ENCODE measurements around the gene TFEB. TPM values are rescaled to one million over a fixed set of nuclear protein-coding genes. Genes with fewer than 3 reads are reported as not detected.
A peak's percentile ranks its signal among the peaks of the same experiment; 100 is the strongest.

Gene TFEB
- total RNA-seq, 3 donors from 2014 or later: 15.7 to 20.6 (median 18.4) TPM

GRCh38 chr6:41684311-41685180, 50.9 kb downstream of the TFEB start:
- no peaks in the 10 kb centered on the region for H3K27me3 ChIP-seq
- no peak overlapping the region for H3K4me3 ChIP-seq
- DNase-seq (ENCODE audit: low spot score in 2 of 2): no peak
- no peak overlapping the region for H3K27ac ChIP-seq
- intact Hi-C loops (cut with DNase I; ENCODE audit: low total_unique reads): loop anchor here (5.0 kb wide), 1 partner anchor 82 kb away; no protein-coding TSS in a partner anchor
- TF ChIP-seq CTCF (IDR thresholded peaks at IDR 0.05) (no peak), POLR2A (IDR thresholded peaks at IDR 0.05) (no peak), POLR2AphosphoS5 (IDR thresholded peaks at IDR 0.05) (no peak)
- H3K4me1 ChIP-seq: no peaks in the 10 kb centered on the region
- H3K9me3 ChIP-seq: no peaks in the 10 kb centered on the region
- H3K36me3 ChIP-seq: no peaks in the 10 kb centered on the region

GRCh38 chr6:41683523-41684310, 51.7 kb downstream of the TFEB start:
- Histone ChIP-seq H3K9me3 (no peaks in the 10 kb centered on the region), H3K27me3 (no peaks in the 10 kb centered on the region), H3K36me3 (no peaks in the 10 kb centered on the region), H3K27ac (peak overlapping the region; percentile 33 to 53), H3K4me3 (peak overlapping the region; percentile 40 to 50 (median 45)), H3K4me1 (no peaks in the 10 kb centered on the region)
- DNase-seq (ENCODE audit: low spot score in 2 of 2): peak; percentile 59 to 83
- peak in 2 of 3 donors; percentile 85 to 87 for TF ChIP-seq CTCF (IDR thresholded peaks at IDR 0.05)
- no peak for TF ChIP-seq POLR2A (IDR thresholded peaks at IDR 0.05)
- TF ChIP-seq POLR2AphosphoS5 (IDR thresholded peaks at IDR 0.05): peak in 1 of 3 donors; percentile 23
- intact Hi-C loops (cut with DNase I; ENCODE audit: low total_unique reads): loop anchor here (5.0 kb wide), 1 partner anchor 81 kb away; no protein-coding TSS in a partner anchor

GRCh38 chr6:41683273-41683522, 52.2 kb downstream of the TFEB start:
- H3K4me3 ChIP-seq: peak overlapping the region; percentile 40 to 50 (median 45)
- no peaks in the 10 kb centered on the region for H3K27me3 ChIP-seq
- no peak for DNase-seq (ENCODE audit: low spot score in 2 of 2)
- intact Hi-C loops (cut with DNase I; ENCODE audit: low total_unique reads): loop anchor here (5.0 kb wide), 1 partner anchor 81 kb away; no protein-coding TSS in a partner anchor
- no peaks in the 10 kb centered on the region for H3K36me3 ChIP-seq
- H3K4me1 ChIP-seq: no peaks in the 10 kb centered on the region
- no peak for TF ChIP-seq POLR2A (IDR thresholded peaks at IDR 0.05)
- no peak for TF ChIP-seq CTCF (IDR thresholded peaks at IDR 0.05)
- TF ChIP-seq POLR2AphosphoS5 (IDR thresholded peaks at IDR 0.05): no peak
- H3K27ac ChIP-seq: peak overlapping the region; percentile 33 to 53
- no peaks in the 10 kb centered on the region for H3K9me3 ChIP-seq

GRCh38 chr6:41682497-41683272, 52.7 kb downstream of the TFEB start:
- no peak for DNase-seq (ENCODE audit: low spot score in 2 of 2)
- intact Hi-C loops (cut with DNase I; ENCODE audit: low total_unique reads): loop anchor here (5.0 kb wide), 1 partner anchor 80 kb away; no protein-coding TSS in a partner anchor

More at GRCh38 chr6:41682497-41683272, 52.7 kb downstream of the TFEB start:
- Histone ChIP-seq H3K27me3 (no peaks in the 10 kb centered on the region), H3K4me3 (peak overlapping the region; percentile 40 to 50 (median 45)), H3K4me1 (no peaks in the 10 kb centered on the region), H3K36me3 (no peaks in the 10 kb centered on the region), H3K27ac (peak overlapping the region in 1 of 2 donors; percentile 53), H3K9me3 (no peaks in the 10 kb centered on the region)
- TF ChIP-seq CTCF (IDR thresholded peaks at IDR 0.05) (no peak), POLR2AphosphoS5 (IDR thresholded peaks at IDR 0.05) (no peak), POLR2A (IDR thresholded peaks at IDR 0.05) (no peak)
